HEK293 (cell line): ENCODE data around the gene OR12D3.

Experiments used
- CTCF ChIA-PET: fragments of 350-600 bp; formaldehyde crosslinking; extraction: SDS; loops from one replicate; lab custom pipeline; 2021; ENCODE audit warnings: antibody characterized with exemption; lab: Yijun Ruan, JAX
- POLR2A ChIA-PET: fragments of 300-600 bp; formaldehyde crosslinking; extraction: SDS; loops from one replicate; lab custom pipeline; 2020; ENCODE audit warnings: antibody characterized with exemption, inconsistent platforms; lab: Yijun Ruan, JAX
- H3K27ac ChIP-seq: fragments of 200-500 bp; sonication (Bioruptor generic); 2 replicates; pipeline ENCODE4 v1.5.1; 2014; ENCODE audit warnings: low read depth, low read length, control low read depth, inconsistent platforms; ENCODE audit errors: extremely low read depth
- H3K36me3 ChIP-seq, 2 experiments: fragments of 200-500 bp in 1 of 2; sonication (Bioruptor generic) in 1 of 2; 1 replicate in 1 of 2; 2 replicates in 1 of 2; pipeline ENCODE4 v1.5.1; 2014 to 2017; ENCODE audit warnings: inconsistent platforms in 2 of 2, low read length in 2 of 2; ENCODE audit not compliant: control insufficient read depth in 2 of 2, insufficient read depth in 1 of 2
- H3K4me1 ChIP-seq: fragments of 200-500 bp; sonication (Bioruptor generic); 2 replicates; pipeline ENCODE4 v1.5.1; 2014; ENCODE audit warnings: mild to moderate bottlenecking, low read length, inconsistent platforms; ENCODE audit not compliant: control insufficient read depth, insufficient read depth
- H3K4me3 ChIP-seq: 2 replicates; pipeline ENCODE4 v1.5.1; 2011; ENCODE audit warnings: low read depth, mild to moderate bottlenecking, control low read depth, low read length, moderate library complexity
- H3K9me3 ChIP-seq: fragments of 200-500 bp; sonication (Bioruptor generic); 2 replicates; pipeline ENCODE4 v1.5.1; 2014; ENCODE audit warnings: low read depth, low read length, inconsistent platforms; ENCODE audit not compliant: control insufficient read depth, insufficient read depth
- AEBP2 ChIP-seq: fragments of 450-650 bp; formaldehyde crosslinking; IDR thresholded peaks from 2 replicates; pipeline ENCODE4 v1.5.1; 2016; ENCODE audit warnings: missing biosample characterization, missing genetic modification characterization, borderline replicate concordance
- FEZF1 ChIP-seq: fragments of 450-650 bp; formaldehyde crosslinking; IDR thresholded peaks from 2 replicates; pipeline ENCODE4 v1.5.1; 2016; ENCODE audit warnings: missing biosample characterization, missing genetic modification characterization
- GLIS1 ChIP-seq: fragments of 450-650 bp; formaldehyde crosslinking; IDR thresholded peaks from 2 replicates; pipeline ENCODE4 v1.5.1; 2016; ENCODE audit warnings: missing biosample characterization, missing genetic modification characterization
- GLIS2 ChIP-seq: fragments of 450-650 bp; formaldehyde crosslinking; IDR thresholded peaks from 2 replicates; pipeline ENCODE4 v1.5.1; 2016; ENCODE audit warnings: missing biosample characterization, missing genetic modification characterization
- OVOL3 ChIP-seq: fragments of 450-650 bp; formaldehyde crosslinking; IDR thresholded peaks from 2 replicates; pipeline ENCODE4 v1.5.1; 2016; ENCODE audit warnings: missing biosample characterization, missing genetic modification characterization
- PRDM6 ChIP-seq: fragments of 450-650 bp; formaldehyde crosslinking; IDR thresholded peaks from 2 replicates; pipeline ENCODE4 v1.5.1; 2017; ENCODE audit warnings: missing biosample characterization, missing genetic modification characterization
- ZBTB20 ChIP-seq: fragments of 450-650 bp; formaldehyde crosslinking; IDR thresholded peaks from 2 replicates; pipeline ENCODE4 v1.5.1; 2016; ENCODE audit warnings: missing biosample characterization, missing genetic modification characterization
- ZBTB49 ChIP-seq: fragments of 450-650 bp; formaldehyde crosslinking; IDR thresholded peaks from 2 replicates; pipeline ENCODE4 v1.5.1; 2016; ENCODE audit warnings: missing biosample characterization, missing genetic modification characterization, low read depth
- ZFP3 ChIP-seq: fragments of 450-650 bp; formaldehyde crosslinking; IDR thresholded peaks from 2 replicates; pipeline ENCODE4 v1.5.1; 2016; ENCODE audit warnings: low read depth, missing biosample characterization, missing genetic modification characterization
- ZNF10 ChIP-seq: fragments of 450-650 bp; formaldehyde crosslinking; IDR thresholded peaks from 2 replicates; pipeline ENCODE4 v1.5.1; 2017; ENCODE audit warnings: missing biosample characterization, missing genetic modification characterization
- ZNF132 ChIP-seq: fragments of 450-650 bp; formaldehyde crosslinking; IDR thresholded peaks from 2 replicates; pipeline ENCODE4 v1.5.1; 2017; ENCODE audit warnings: missing biosample characterization, missing genetic modification characterization, borderline replicate concordance
- ZNF133 ChIP-seq: fragments of 450-650 bp; formaldehyde crosslinking; IDR thresholded peaks from 2 replicates; pipeline ENCODE4 v1.5.1; 2016; ENCODE audit warnings: missing biosample characterization, missing genetic modification characterization
- ZNF18 ChIP-seq: fragments of 450-650 bp; formaldehyde crosslinking; IDR thresholded peaks from 2 replicates; pipeline ENCODE4 v1.5.1; 2016; ENCODE audit warnings: missing biosample characterization, missing genetic modification characterization
- ZNF248 ChIP-seq: fragments of 450-650 bp; formaldehyde crosslinking; IDR thresholded peaks from 2 replicates; pipeline ENCODE4 v1.5.1; 2017; ENCODE audit warnings: missing biosample characterization, missing genetic modification characterization
- ZNF514 ChIP-seq: fragments of 450-650 bp; formaldehyde crosslinking; IDR thresholded peaks from 2 replicates; pipeline ENCODE4 v1.5.1; 2016; ENCODE audit warnings: missing biosample characterization, missing genetic modification characterization
- ZNF621 ChIP-seq: fragments of 450-650 bp; formaldehyde crosslinking; IDR thresholded peaks from 2 replicates; pipeline ENCODE4 v1.5.1; 2017; ENCODE audit warnings: missing biosample characterization, missing genetic modification characterization
- ZNF639 ChIP-seq: fragments of 450-650 bp; formaldehyde crosslinking; IDR thresholded peaks from 2 replicates; pipeline ENCODE4 v1.5.1; 2016; ENCODE audit warnings: missing biosample characterization, missing genetic modification characterization
- ZNF660 ChIP-seq: fragments of 450-650 bp; IDR thresholded peaks from 2 replicates; pipeline ENCODE4 v1.5.1; 2018; ENCODE audit warnings: missing biosample characterization, mild to moderate bottlenecking, missing genetic modification characterization
- ZNF830 ChIP-seq: fragments of 450-650 bp; IDR thresholded peaks from 2 replicates; pipeline ENCODE4 v1.5.0; 2018; ENCODE audit warnings: missing biosample characterization, missing genetic modification characterization, low read depth, mild to moderate bottlenecking, moderate library complexity
- ZSCAN18 ChIP-seq: fragments of 450-650 bp; formaldehyde crosslinking; IDR thresholded peaks from 2 replicates; pipeline ENCODE4 v1.5.1; 2016; ENCODE audit warnings: missing biosample characterization, missing genetic modification characterization

The OR12D3 gene

GRCh38 chr6:29354980-29355379 lies 20.1 kb downstream of the OR12D3 start:
- Histone ChIP-seq H3K27ac (no peak overlapping the region), H3K4me1 (no peaks in the 10 kb centered on the region), H3K9me3 (no peaks in the 10 kb centered on the region), H3K36me3 (no peaks in the 10 kb centered on the region), H3K4me3 (no peak overlapping the region)
- CTCF ChIA-PET, result interaction anchor here (0.8 kb wide), 1 partner anchor 10 kb away, joined by 3 read pairs; no protein-coding TSS in a partner anchor
- no peak for TF ChIP-seq PRDM6 (tag by site-specific recombination)
- no peak for TF ChIP-seq ZNF514 (tag by site-specific recombination)
- no peak for TF ChIP-seq GLIS2 (tag by site-specific recombination)
- no peak for TF ChIP-seq AEBP2 (tag by site-specific recombination)
- no peak for TF ChIP-seq ZFP3 (tag by site-specific recombination)
- no peak for TF ChIP-seq GLIS1 (tag by site-specific recombination)
- TF ChIP-seq ZNF660 (tag by site-specific recombination), result no peak
- TF ChIP-seq ZNF621, result no peak
- TF ChIP-seq ZNF10 (tag by site-specific recombination), result no peak
- TF ChIP-seq ZNF133, result no peak
- TF ChIP-seq ZNF132 (tag by site-specific recombination), result no peak
- no peak for TF ChIP-seq ZNF18
- no peak for TF ChIP-seq ZBTB20 (tag by site-specific recombination)
- TF ChIP-seq OVOL3 (tag by site-specific recombination), result no peak
- TF ChIP-seq ZNF639 (tag by site-specific recombination), result no peak
- TF ChIP-seq ZSCAN18 (tag by site-specific recombination), result no peak
- no peak for TF ChIP-seq ZNF248
- no peak for TF ChIP-seq ZBTB49
- no peak for TF ChIP-seq FEZF1 (tag by site-specific recombination)
- TF ChIP-seq ZNF830 (tag by site-specific recombination), result no peak
- POLR2A ChIA-PET, result no interaction called here
